ENCODE data around the gene TLCD3B.
A peak's percentile ranks its signal among the peaks of the same experiment; 100 is the strongest.
"Not testable (repeated sequence)": the region's sequence is repeated elsewhere in the genome, so short reads cannot be mapped to it uniquely, and the experiment has no call there.

TLCD3B gene

DNA sequence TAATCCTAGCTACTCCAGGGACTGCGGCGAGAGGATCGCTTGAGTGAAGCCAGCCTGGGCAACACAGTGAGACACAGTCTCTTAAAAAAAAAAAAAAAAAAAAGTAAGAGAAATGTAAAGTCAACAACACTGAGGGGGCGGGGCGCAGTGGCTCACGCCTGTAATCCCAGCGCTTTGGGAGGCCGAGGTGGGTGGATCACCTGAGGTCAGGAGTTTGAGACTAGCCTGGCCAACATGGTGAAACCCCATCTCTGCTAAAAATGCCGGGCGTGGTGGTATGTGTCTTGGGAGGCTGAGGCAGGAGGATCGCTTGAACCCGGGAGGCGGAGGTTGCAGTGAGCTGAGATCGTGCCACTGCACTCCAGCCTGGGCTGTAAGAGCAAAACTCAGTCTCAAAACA, 18.5 kb downstream of the TLCD3B start:
- H3K79me1 ChIP-seq (ENCODE audit: low read length); H4K8ac ChIP-seq (ENCODE audit: low read depth, low read length); H4K91ac ChIP-seq (ENCODE audit: low read depth, low read length); DNase-seq; H2AFZ ChIP-seq (ENCODE audit: insufficient read depth, low read length, poor library complexity); H3K79me2 ChIP-seq (ENCODE audit: control insufficient read depth, insufficient read depth, low read length, poor library complexity); H2BK12ac ChIP-seq (ENCODE audit: low read length); H3K36me3 ChIP-seq (ENCODE audit: control insufficient read depth in 1 of 2, insufficient read depth in 2 of 2, low read length in 2 of 2); H2BK5ac ChIP-seq (ENCODE audit: low read depth, low read length, poor library complexity); H3K14ac ChIP-seq (ENCODE audit: low read length); H3K4me3 ChIP-seq (ENCODE audit: low read depth, low read length); H3K4me2 ChIP-seq (ENCODE audit: low read length); H4K12ac ChIP-seq (ENCODE audit: low read depth, low read length); H3K4me1 ChIP-seq (ENCODE audit: control insufficient read depth in 1 of 2, insufficient read depth in 2 of 2, low read length in 2 of 2); H3K9me3 ChIP-seq (ENCODE audit: insufficient read depth, low read depth, low read length); H3K23ac ChIP-seq (ENCODE audit: low read length); H3K18ac ChIP-seq (ENCODE audit: low read length); H2BK120ac ChIP-seq (ENCODE audit: insufficient read depth, low read length, poor library complexity); H2AK5ac ChIP-seq (ENCODE audit: low read length); H3K27ac ChIP-seq (ENCODE audit: low read depth, low read length); H3K4ac ChIP-seq (ENCODE audit: low read depth, low read length); H3K9ac ChIP-seq (ENCODE audit: low read length): not testable (repeated sequence)
- peaks cover 21% of the 10 kb centered on the region for H3K27me3 ChIP-seq (ENCODE audit: insufficient read depth, low read length)
- no CpG with 5 or more reads among the region's 14 CpGs for WGBS (ENCODE audit: extremely low coverage, insufficient coverage, insufficient read length)

DNA sequence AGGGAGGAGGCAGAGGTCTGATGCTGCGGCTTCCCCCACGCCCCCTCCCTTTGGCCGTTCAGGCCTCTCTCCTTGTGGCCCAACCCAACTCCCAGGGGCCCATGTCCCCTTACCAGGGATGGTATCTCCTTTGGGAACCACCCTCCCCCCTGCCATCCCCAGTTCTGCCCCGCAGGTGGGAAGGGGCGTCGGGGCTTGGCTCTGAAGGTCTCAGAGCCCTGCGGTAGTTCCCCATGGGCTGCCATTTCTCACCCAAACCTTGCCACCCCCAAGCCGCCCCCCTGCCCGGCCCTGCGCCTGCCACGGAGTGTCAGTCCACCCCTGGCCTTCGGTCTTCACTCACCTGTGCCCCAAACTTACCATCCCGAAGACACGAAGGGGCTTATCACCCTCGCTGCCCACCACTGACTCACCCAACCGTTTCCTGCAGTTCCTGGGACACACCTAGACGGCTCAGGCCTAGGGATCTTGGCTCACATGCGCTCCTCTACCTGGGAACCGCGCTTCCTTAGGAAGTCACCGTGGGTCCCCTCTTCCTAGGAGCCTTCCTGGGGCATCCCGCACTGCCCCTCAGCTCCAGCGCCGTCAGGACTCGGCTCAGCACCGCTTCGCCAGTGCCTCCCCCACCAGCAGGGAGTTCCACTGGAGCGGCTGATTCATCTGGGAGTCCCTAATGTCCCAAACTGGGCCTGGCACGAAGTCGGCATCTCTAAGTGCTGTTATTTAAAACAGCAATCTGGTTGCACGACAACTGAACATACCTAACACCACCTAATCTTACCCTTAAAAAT, 19.2 kb downstream of the TLCD3B start:
- H3K4ac ChIP-seq (ENCODE audit: low read depth, low read length): no peak overlapping the region
- no peak overlapping the region for H3K23ac ChIP-seq (ENCODE audit: low read length)
- H3K18ac ChIP-seq (ENCODE audit: low read length): no peak overlapping the region
- no peak overlapping the region for H2AK5ac ChIP-seq (ENCODE audit: low read length)
- no peak overlapping the region for H3K27ac ChIP-seq (ENCODE audit: low read depth, low read length)
- H3K4me2 ChIP-seq (ENCODE audit: low read length): peak overlapping the region; percentile 89
- H2BK5ac ChIP-seq (ENCODE audit: low read depth, low read length, poor library complexity): no peak overlapping the region
- H3K9me3 ChIP-seq (ENCODE audit: insufficient read depth, low read depth, low read length): peaks cover 5% of the 10 kb centered on the region
- H4K12ac ChIP-seq (ENCODE audit: low read depth, low read length): no peak overlapping the region
- no peaks in the 10 kb centered on the region for H3K36me3 ChIP-seq (ENCODE audit: control insufficient read depth in 1 of 2, insufficient read depth in 2 of 2, low read length in 2 of 2)
- DNase-seq: no peak
- H4K91ac ChIP-seq (ENCODE audit: low read depth, low read length): no peak overlapping the region
- WGBS (ENCODE audit: extremely low coverage, insufficient coverage, insufficient read length): no CpG with 5 or more reads among the region's 31 CpGs
- no peak overlapping the region for H2AFZ ChIP-seq (ENCODE audit: insufficient read depth, low read length, poor library complexity)
- H4K8ac ChIP-seq (ENCODE audit: low read depth, low read length): no peak overlapping the region
- H3K4me3 ChIP-seq (ENCODE audit: low read depth, low read length): no peak overlapping the region
- no peaks in the 10 kb centered on the region for H3K79me2 ChIP-seq (ENCODE audit: control insufficient read depth, insufficient read depth, low read length, poor library complexity)
- no peak overlapping the region for H3K14ac ChIP-seq (ENCODE audit: low read length)
- no peak overlapping the region for H3K9ac ChIP-seq (ENCODE audit: low read length)
- H3K27me3 ChIP-seq (ENCODE audit: insufficient read depth, low read length): peaks cover 21% of the 10 kb centered on the region
- H3K79me1 ChIP-seq (ENCODE audit: low read length): no peaks in the 10 kb centered on the region
- peaks cover 2% of the 10 kb centered on the region in 2 experiments for H3K4me1 ChIP-seq (ENCODE audit: control insufficient read depth in 1 of 2, insufficient read depth in 2 of 2, low read length in 2 of 2)
- H2BK12ac ChIP-seq (ENCODE audit: low read length): no peak overlapping the region
- no peak overlapping the region for H2BK120ac ChIP-seq (ENCODE audit: insufficient read depth, low read length, poor library complexity)

DNA sequence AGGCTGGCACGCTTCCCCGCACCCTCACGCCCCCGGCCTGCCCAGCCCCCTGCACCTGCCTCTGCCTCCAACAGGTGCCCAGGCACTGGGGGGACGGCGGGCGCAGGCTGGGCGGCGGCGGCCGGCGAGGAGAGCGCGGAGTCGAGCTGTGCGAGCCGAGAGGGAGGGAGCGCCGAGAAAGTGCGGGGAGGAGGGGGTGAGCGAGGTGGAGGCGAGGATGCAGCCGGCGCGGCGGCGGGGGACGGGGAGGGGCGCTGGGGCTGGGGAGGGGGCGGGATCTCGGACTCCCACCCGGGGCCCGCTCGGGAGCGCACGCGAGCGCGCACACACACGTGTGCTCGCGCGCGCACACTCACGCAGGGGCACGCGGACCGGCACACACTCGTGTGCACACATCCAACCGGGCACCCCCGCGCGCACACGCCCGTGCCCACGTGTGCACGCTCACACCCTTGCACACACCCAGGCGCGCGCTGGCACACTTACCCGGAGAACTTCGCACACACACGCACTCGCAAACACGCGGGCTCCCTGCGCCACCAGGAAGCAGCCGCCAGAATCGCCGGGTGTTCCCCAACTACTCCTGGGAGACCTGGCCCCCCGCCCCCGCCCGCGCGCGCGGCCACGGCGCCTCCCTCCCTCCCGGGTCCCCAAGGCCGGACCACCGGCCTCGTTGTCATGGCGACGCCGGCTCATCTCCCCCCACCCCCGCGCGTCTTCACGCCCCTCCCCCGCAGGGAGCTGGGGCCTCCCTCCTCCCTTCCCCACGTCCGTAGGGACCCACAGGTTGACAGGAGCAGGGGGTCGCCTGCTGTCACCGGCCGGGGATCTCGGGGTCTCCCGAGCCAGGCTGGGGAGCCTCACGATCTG, 20.0 kb downstream of the TLCD3B start, which contains the start of gene DOC2A:
DOC2A (minus strand) TSS at position 184 of the 870 bp plus-strand sequence. CDS start 805 bp downstream, outside the sequence.
- H3K27ac ChIP-seq (ENCODE audit: low read depth, low read length): no peak within 1 kb of the TSS
- WGBS (ENCODE audit: extremely low coverage, insufficient coverage, insufficient read length): no CpG with 5 or more reads among the region's 99 CpGs
- peaks cover 21% of the 10 kb centered on the region for H3K27me3 ChIP-seq (ENCODE audit: insufficient read depth, low read length)
- H3K36me3 ChIP-seq (ENCODE audit: control insufficient read depth in 1 of 2, insufficient read depth in 2 of 2, low read length in 2 of 2): peaks cover 1 to 2% of the 10 kb centered on the region in 2 experiments
- no peak within 1 kb of the TSS for H2BK5ac ChIP-seq (ENCODE audit: low read depth, low read length, poor library complexity)
- peak within 1 kb of the TSS; percentile 67 for H3K4me3 ChIP-seq (ENCODE audit: low read depth, low read length)
- H3K23ac ChIP-seq (ENCODE audit: low read length): no peak within 1 kb of the TSS
- H3K79me2 ChIP-seq (ENCODE audit: control insufficient read depth, insufficient read depth, low read length, poor library complexity): no peaks in the 10 kb centered on the region
- H4K8ac ChIP-seq (ENCODE audit: low read depth, low read length): no peak within 1 kb of the TSS
- H2BK12ac ChIP-seq (ENCODE audit: low read length): no peak within 1 kb of the TSS
- peak within 1 kb of the TSS; percentile 89 for H3K4me2 ChIP-seq (ENCODE audit: low read length)
- no peak within 1 kb of the TSS for H4K12ac ChIP-seq (ENCODE audit: low read depth, low read length)
- H3K9me3 ChIP-seq (ENCODE audit: insufficient read depth, low read depth, low read length): peaks cover 5% of the 10 kb centered on the region
- no peak within 1 kb of the TSS for H4K91ac ChIP-seq (ENCODE audit: low read depth, low read length)
- H3K4me1 ChIP-seq (ENCODE audit: control insufficient read depth in 1 of 2, insufficient read depth in 2 of 2, low read length in 2 of 2): peaks cover 2% of the 10 kb centered on the region in 2 experiments
- H2BK120ac ChIP-seq (ENCODE audit: insufficient read depth, low read length, poor library complexity): no peak within 1 kb of the TSS
- no peaks in the 10 kb centered on the region for H3K79me1 ChIP-seq (ENCODE audit: low read length)
- H2AK5ac ChIP-seq (ENCODE audit: low read length): no peak within 1 kb of the TSS
- H3K14ac ChIP-seq (ENCODE audit: low read length): no peak within 1 kb of the TSS
- H2AFZ ChIP-seq (ENCODE audit: insufficient read depth, low read length, poor library complexity): peak within 1 kb of the TSS; percentile 72
- no peak within 1 kb of the TSS for H3K18ac ChIP-seq (ENCODE audit: low read length)
- no peak within 1 kb of the TSS for H3K4ac ChIP-seq (ENCODE audit: low read depth, low read length)
- no peak within 1 kb of the TSS for H3K9ac ChIP-seq (ENCODE audit: low read length)
- no peak for DNase-seq

DNA sequence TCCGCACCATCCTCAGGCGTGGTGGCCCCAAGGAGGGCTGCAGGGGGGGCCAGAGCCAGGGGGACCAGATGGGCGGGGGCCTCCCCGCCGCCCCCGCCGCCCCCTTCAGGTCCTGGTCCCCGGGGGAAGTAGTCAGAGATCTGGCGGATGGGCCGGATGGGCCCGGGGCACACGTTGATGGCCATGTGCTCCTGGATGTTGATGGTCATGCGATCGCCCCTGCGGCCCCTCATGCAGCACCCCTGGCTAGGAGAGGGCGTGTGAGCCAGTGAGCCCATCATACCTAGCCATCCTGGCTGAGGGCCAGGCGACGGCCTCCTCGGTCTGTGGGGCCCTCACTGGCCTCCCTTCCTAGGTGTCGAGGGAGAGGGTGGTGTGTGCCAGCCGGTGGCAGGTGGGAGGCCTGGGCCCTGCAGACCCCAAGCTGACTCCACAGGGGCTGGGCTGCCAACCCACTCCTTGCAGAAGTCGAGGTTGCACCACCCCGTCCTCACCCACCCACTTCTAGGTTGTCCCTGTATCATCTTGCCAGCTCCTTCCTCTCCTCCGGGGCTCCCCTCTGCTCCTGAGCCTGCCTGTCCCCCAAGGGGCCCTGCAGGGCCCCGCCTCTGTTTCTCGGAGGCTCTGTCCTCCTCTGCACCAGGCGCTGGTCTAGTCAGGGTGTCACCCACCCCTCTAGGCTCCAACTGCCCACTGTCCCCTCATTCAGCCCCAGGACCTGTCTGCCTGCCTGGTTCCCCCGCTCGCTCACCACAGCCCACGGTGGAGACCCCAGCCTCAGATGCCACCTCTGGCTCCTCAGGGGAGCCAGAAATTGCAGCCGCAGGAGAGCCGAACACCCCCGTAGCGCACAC, 20.9 kb downstream of the TLCD3B start:
- Histone ChIP-seq H3K79me1 (ENCODE audit: low read length) (no peaks in the 10 kb centered on the region), H4K12ac (ENCODE audit: low read depth, low read length) (no peak overlapping the region), H2BK120ac (ENCODE audit: insufficient read depth, low read length, poor library complexity) (no peak overlapping the region), H3K4me1 (ENCODE audit: control insufficient read depth in 1 of 2, insufficient read depth in 2 of 2, low read length in 2 of 2) (peaks cover 2% of the 10 kb centered on the region in 2 experiments), H3K27me3 (ENCODE audit: insufficient read depth, low read length) (peaks cover 21% of the 10 kb centered on the region), H3K23ac (ENCODE audit: low read length) (no peak overlapping the region), H3K4me3 (ENCODE audit: low read depth, low read length) (no peak overlapping the region), H2BK5ac (ENCODE audit: low read depth, low read length, poor library complexity) (no peak overlapping the region), H3K36me3 (ENCODE audit: control insufficient read depth in 1 of 2, insufficient read depth in 2 of 2, low read length in 2 of 2) (peaks cover 7 to 9% of the 10 kb centered on the region in 2 experiments), H2BK12ac (ENCODE audit: low read length) (no peak overlapping the region), H4K91ac (ENCODE audit: low read depth, low read length) (no peak overlapping the region), H4K8ac (ENCODE audit: low read depth, low read length) (no peak overlapping the region), H3K9me3 (ENCODE audit: insufficient read depth, low read depth, low read length) (peaks cover 5% of the 10 kb centered on the region), H3K9ac (ENCODE audit: low read length) (no peak overlapping the region), H3K18ac (ENCODE audit: low read length) (no peak overlapping the region), H3K14ac (ENCODE audit: low read length) (no peak overlapping the region), H3K4ac (ENCODE audit: low read depth, low read length) (no peak overlapping the region), H3K27ac (ENCODE audit: low read depth, low read length) (no peak overlapping the region), H2AK5ac (ENCODE audit: low read length) (no peak overlapping the region), H3K79me2 (ENCODE audit: control insufficient read depth, insufficient read depth, low read length, poor library complexity) (no peaks in the 10 kb centered on the region), H2AFZ (ENCODE audit: insufficient read depth, low read length, poor library complexity) (no peak overlapping the region), H3K4me2 (ENCODE audit: low read length) (peak overlapping the region; percentile 89)
- WGBS (ENCODE audit: extremely low coverage, insufficient coverage, insufficient read length): no CpG with 5 or more reads among the region's 34 CpGs
- no peak for DNase-seq
